ENCODE measurements around the gene OR6C65. TPM values are rescaled to one million over a fixed set of nuclear protein-coding genes. Genes with fewer than 3 reads are reported as not detected.
"Not testable (repeated sequence)": the region's sequence is repeated elsewhere in the genome, so short reads cannot be mapped to it uniquely, and the experiment has no call there.

The OR6C65 gene
- total RNA-seq (2014; rRNA removed; shearing (Covaris generic)), result not detected in 2 replicates
- polyA plus RNA-seq (2016; fragmentation: Nextera tagmentation; extraction: Ambion mirVana), result not detected in 2 replicates

GRCh38 chr12:55400229-55400628 is at the start of gene OR6C65:
TSS of gene OR6C65 (plus strand) at chr12:55400529. CDS start at chr12:55400529, 0 bp downstream.
- WGBS, 2 experiments (ENCODE audit: low coverage in 1 of 2, low lambda C conversion rate in 2 of 2, missing lambda C conversion rate in 2 of 2), result 17 to 21% methylated on average over 1 of the region's 1 CpG
- no peak for DNase-seq
- in situ Hi-C loops (cut with MboI), result no loop called here

GRCh38 chr12:55355338-55355737 is 45.0 kb upstream of the OR6C65 start:
- DNase-seq; H3K9me3 ChIP-seq (ENCODE audit: low read depth); H3K79me2 ChIP-seq (ENCODE audit: insufficient read depth); H3K9me2 ChIP-seq (ENCODE audit: insufficient read depth); H3K36me3 ChIP-seq (ENCODE audit: low read depth); H3F3A ChIP-seq (ENCODE audit: insufficient read depth); H3K4me1 ChIP-seq (ENCODE audit: insufficient read depth); H4K20me1 ChIP-seq (ENCODE audit: insufficient read depth); H3K27ac ChIP-seq; H3K4me3 ChIP-seq; H3K27me3 ChIP-seq (replicated peaks; ENCODE audit: insufficient read depth); in situ Hi-C loops (cut with MboI); H3K9ac ChIP-seq; H2AFZ ChIP-seq; H3K4me2 ChIP-seq (ENCODE audit: unreplicated experiment): not testable (repeated sequence)
- WGBS, 2 experiments (ENCODE audit: low coverage in 1 of 2, low lambda C conversion rate in 2 of 2, missing lambda C conversion rate in 2 of 2), result 17 to 29% methylated on average over 4 of the region's 4 CpGs

More at GRCh38 chr12:55400229-55400628, at the start of gene OR6C65:
- no peak within 1 kb of the TSS for H3K4me3 ChIP-seq
- no peak within 1 kb of the TSS for H3K9ac ChIP-seq
- TF ChIP-seq EZH2 (IDR thresholded peaks at IDR 0.05; ENCODE audit: insufficient read depth, poor library complexity, severe bottlenecking), result no peak
- TF ChIP-seq EZH2phosphoT487 (IDR thresholded peaks at IDR 0.05; ENCODE audit: insufficient read depth, low read depth), result no peak
- H3K4me1 ChIP-seq (ENCODE audit: insufficient read depth), result no peaks in the 10 kb centered on the region
- H3K9me3 ChIP-seq (ENCODE audit: low read depth), result no peaks in the 10 kb centered on the region
- H2AFZ ChIP-seq, result no peak within 1 kb of the TSS
- no peaks in the 10 kb centered on the region for H3K27me3 ChIP-seq (replicated peaks; ENCODE audit: insufficient read depth)
- H4K20me1 ChIP-seq (ENCODE audit: insufficient read depth), result no peaks in the 10 kb centered on the region
- no peaks in the 10 kb centered on the region for H3F3A ChIP-seq (ENCODE audit: insufficient read depth)
- no peaks in the 10 kb centered on the region for H3K9me2 ChIP-seq (ENCODE audit: insufficient read depth)
- no peaks in the 10 kb centered on the region for H3K79me2 ChIP-seq (ENCODE audit: insufficient read depth)
- H3K4me2 ChIP-seq (ENCODE audit: unreplicated experiment), result no peak within 1 kb of the TSS
- no peak within 1 kb of the TSS for H3K27ac ChIP-seq
- no peaks in the 10 kb centered on the region for H3K36me3 ChIP-seq (ENCODE audit: low read depth)

GRCh38 chr12:55362675-55363074 is 37.7 kb upstream of the OR6C65 start, which contains the start of gene OR6C75:
TSS of gene OR6C75 (plus strand) at chr12:55362975. CDS start at chr12:55365111, 2,136 bp downstream.
- Histone ChIP-seq H2AFZ (no peak within 1 kb of the TSS), H4K20me1 (ENCODE audit: insufficient read depth) (no peaks in the 10 kb centered on the region), H3K36me3 (ENCODE audit: low read depth) (no peaks in the 10 kb centered on the region), H3K4me3 (no peak within 1 kb of the TSS), H3F3A (ENCODE audit: insufficient read depth) (no peaks in the 10 kb centered on the region), H3K27me3 (replicated peaks; ENCODE audit: insufficient read depth) (no peaks in the 10 kb centered on the region), H3K4me1 (ENCODE audit: insufficient read depth) (no peaks in the 10 kb centered on the region), H3K4me2 (ENCODE audit: unreplicated experiment) (no peak within 1 kb of the TSS), H3K79me2 (ENCODE audit: insufficient read depth) (no peaks in the 10 kb centered on the region), H3K9me3 (ENCODE audit: low read depth) (no peaks in the 10 kb centered on the region), H3K9ac (no peak within 1 kb of the TSS), H3K27ac (no peak within 1 kb of the TSS), H3K9me2 (ENCODE audit: insufficient read depth) (no peaks in the 10 kb centered on the region)
- TF ChIP-seq EZH2phosphoT487 (IDR thresholded peaks at IDR 0.05; ENCODE audit: insufficient read depth, low read depth), result no peak
- no peak for TF ChIP-seq EZH2 (IDR thresholded peaks at IDR 0.05; ENCODE audit: insufficient read depth, poor library complexity, severe bottlenecking)
- in situ Hi-C loops (cut with MboI), result no loop called here
- no peak for DNase-seq
- 39 to 48% methylated on average over 4 of the region's 4 CpGs for WGBS, 2 experiments (ENCODE audit: low coverage in 1 of 2, low lambda C conversion rate in 2 of 2, missing lambda C conversion rate in 2 of 2)

DNA sequence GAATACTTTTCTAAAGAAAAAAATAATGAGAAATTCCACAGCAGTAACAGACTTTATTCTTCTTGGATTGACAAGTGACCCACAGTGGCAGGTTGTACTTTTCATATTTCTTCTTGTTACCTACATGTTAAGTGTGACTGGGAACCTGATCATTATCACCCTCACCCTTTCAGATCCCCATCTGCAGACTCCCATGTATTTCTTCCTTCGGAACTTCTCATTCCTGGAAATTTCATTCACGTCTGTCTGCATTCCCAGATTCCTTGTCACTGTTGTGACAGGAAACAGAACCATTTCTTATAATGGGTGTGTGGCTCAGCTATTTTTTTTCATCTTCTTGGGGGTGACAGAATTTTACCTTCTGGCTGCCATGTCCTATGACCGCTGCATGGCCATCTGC is 35.2 kb upstream of the OR6C65 start:
- Histone ChIP-seq H3K4me1 (ENCODE audit: insufficient read depth) (no peaks in the 10 kb centered on the region), H3K9ac (no peak overlapping the region), H3K9me3 (ENCODE audit: low read depth) (no peaks in the 10 kb centered on the region), H3K4me2 (ENCODE audit: unreplicated experiment) (no peak overlapping the region), H3K9me2 (ENCODE audit: insufficient read depth) (no peaks in the 10 kb centered on the region), H3K27ac (no peak overlapping the region), H3K4me3 (no peak overlapping the region), H3K79me2 (ENCODE audit: insufficient read depth) (no peaks in the 10 kb centered on the region), H3K36me3 (ENCODE audit: low read depth) (no peaks in the 10 kb centered on the region), H3F3A (ENCODE audit: insufficient read depth) (no peaks in the 10 kb centered on the region), H3K27me3 (replicated peaks; ENCODE audit: insufficient read depth) (no peaks in the 10 kb centered on the region), H4K20me1 (ENCODE audit: insufficient read depth) (no peaks in the 10 kb centered on the region), H2AFZ (no peak overlapping the region)
- TF ChIP-seq EZH2phosphoT487 (IDR thresholded peaks at IDR 0.05; ENCODE audit: insufficient read depth, low read depth) (no peak), EZH2 (IDR thresholded peaks at IDR 0.05; ENCODE audit: insufficient read depth, poor library complexity, severe bottlenecking) (no peak)
- in situ Hi-C loops (cut with MboI), result no loop called here
- DNase-seq, result no peak
- 27 to 34% methylated on average over 3 of the region's 3 CpGs for WGBS, 2 experiments (ENCODE audit: low coverage in 1 of 2, low lambda C conversion rate in 2 of 2, missing lambda C conversion rate in 2 of 2)

GRCh38 chr12:55372521-55372920 is 27.8 kb upstream of the OR6C65 start:
- H3K79me2 ChIP-seq (ENCODE audit: insufficient read depth), result no peaks in the 10 kb centered on the region
- no peak overlapping the region for H3K4me3 ChIP-seq
- WGBS, 2 experiments (ENCODE audit: low coverage in 1 of 2, low lambda C conversion rate in 2 of 2, missing lambda C conversion rate in 2 of 2), result 29 to 49% methylated on average over 4 of the region's 4 CpGs
- H3K4me2 ChIP-seq (ENCODE audit: unreplicated experiment), result no peak overlapping the region
- no peak overlapping the region for H3K9ac ChIP-seq
- no peaks in the 10 kb centered on the region for H3K4me1 ChIP-seq (ENCODE audit: insufficient read depth)
- H2AFZ ChIP-seq, result no peak overlapping the region
- DNase-seq, result no peak
- H4K20me1 ChIP-seq (ENCODE audit: insufficient read depth), result no peaks in the 10 kb centered on the region
- no peak overlapping the region for H3K27ac ChIP-seq
- TF ChIP-seq EZH2 (IDR thresholded peaks at IDR 0.05; ENCODE audit: insufficient read depth, poor library complexity, severe bottlenecking) (no peak), EZH2phosphoT487 (IDR thresholded peaks at IDR 0.05; ENCODE audit: insufficient read depth, low read depth) (no peak)
- in situ Hi-C loops (cut with MboI), result no loop called here
- no peaks in the 10 kb centered on the region for H3K9me3 ChIP-seq (ENCODE audit: low read depth)
- H3F3A ChIP-seq (ENCODE audit: insufficient read depth), result no peaks in the 10 kb centered on the region
- H3K9me2 ChIP-seq (ENCODE audit: insufficient read depth), result no peaks in the 10 kb centered on the region
- no peaks in the 10 kb centered on the region for H3K36me3 ChIP-seq (ENCODE audit: low read depth)
- no peaks in the 10 kb centered on the region for H3K27me3 ChIP-seq (replicated peaks; ENCODE audit: insufficient read depth)
